ENCODE measurements around the gene SMIM41.

The SMIM41 gene

DNA sequence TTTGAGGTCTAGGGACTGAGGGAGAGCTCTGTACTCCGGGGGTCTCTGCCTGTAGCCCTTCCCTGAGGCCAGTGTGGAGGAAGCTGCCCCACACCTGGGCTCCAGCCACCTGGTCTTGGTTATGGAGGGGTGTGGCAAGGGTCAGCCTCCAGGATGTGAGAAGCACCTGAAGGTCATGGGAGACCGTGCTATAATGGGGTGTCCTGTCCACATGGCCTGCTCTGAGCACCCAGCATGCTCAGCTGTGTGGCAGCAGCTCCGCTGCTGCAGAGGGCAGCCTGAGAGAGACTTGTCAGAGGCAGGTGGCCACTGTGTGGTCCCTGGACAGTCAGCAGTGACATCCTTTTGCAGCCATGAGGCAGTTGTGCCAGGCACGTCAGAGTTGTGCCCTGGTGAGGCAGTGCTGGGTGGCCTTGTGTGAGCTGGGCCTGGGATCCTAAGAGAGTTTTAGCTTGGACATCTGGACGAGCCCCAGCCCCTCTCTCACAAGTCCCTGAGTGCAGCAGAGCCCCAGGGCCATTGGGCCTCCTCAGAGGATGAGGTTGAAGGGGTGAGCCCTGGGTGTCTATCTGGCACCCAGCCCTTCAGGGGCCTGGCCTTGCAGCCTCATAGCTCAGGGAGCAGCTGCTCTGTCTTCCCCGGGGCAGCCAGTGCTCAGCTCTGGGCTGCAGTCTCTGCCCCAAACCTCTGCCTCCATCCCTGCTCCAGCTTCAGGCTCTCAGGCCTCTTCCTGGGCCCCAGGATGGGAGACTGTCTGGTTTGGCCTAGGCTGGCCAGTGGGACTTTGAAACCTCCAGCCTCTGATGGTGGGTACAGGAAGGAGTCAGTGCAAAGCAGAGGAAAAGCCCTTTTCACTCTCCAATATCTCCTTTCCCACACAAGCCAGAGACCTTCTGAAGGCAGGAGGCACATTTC is 17.1 kb upstream of the SMIM41 start:
- H3K4me3 ChIP-seq (ENCODE audit: low read depth, low read length), result no peak overlapping the region
- ChIA-PET POLR2A (interaction anchor here (0.7 to 1.8 kb wide), 2 partner anchors 11 to 20 kb away, joined by 3 to 10 read pairs; partner anchors contain the start of gene NR4A1), CTCF (interaction anchor here (2.2 to 45.6 kb wide), 3 partner anchors 8 to 29 kb away, joined by 9 to 1695 read pairs (median 35); partner anchors contain the start of gene ATG101)
- no peak for DNase-seq (ENCODE audit: low read depth, low spot score)
- TF ChIP-seq, protein P1, sequence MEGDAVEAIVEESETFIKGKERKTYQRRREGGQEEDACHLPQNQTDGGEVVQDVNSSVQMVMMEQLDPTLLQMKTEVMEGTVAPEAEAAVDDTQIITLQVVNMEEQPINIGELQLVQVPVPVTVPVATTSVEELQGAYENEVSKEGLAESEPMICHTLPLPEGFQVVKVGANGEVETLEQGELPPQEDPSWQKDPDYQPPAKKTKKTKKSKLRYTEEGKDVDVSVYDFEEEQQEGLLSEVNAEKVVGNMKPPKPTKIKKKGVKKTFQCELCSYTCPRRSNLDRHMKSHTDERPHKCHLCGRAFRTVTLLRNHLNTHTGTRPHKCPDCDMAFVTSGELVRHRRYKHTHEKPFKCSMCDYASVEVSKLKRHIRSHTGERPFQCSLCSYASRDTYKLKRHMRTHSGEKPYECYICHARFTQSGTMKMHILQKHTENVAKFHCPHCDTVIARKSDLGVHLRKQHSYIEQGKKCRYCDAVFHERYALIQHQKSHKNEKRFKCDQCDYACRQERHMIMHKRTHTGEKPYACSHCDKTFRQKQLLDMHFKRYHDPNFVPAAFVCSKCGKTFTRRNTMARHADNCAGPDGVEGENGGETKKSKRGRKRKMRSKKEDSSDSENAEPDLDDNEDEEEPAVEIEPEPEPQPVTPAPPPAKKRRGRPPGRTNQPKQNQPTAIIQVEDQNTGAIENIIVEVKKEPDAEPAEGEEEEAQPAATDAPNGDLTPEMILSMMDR (IDR thresholded peaks at IDR 0.05; ENCODE audit: insufficient read depth, low read length, missing control alignments), result no peak

DNA sequence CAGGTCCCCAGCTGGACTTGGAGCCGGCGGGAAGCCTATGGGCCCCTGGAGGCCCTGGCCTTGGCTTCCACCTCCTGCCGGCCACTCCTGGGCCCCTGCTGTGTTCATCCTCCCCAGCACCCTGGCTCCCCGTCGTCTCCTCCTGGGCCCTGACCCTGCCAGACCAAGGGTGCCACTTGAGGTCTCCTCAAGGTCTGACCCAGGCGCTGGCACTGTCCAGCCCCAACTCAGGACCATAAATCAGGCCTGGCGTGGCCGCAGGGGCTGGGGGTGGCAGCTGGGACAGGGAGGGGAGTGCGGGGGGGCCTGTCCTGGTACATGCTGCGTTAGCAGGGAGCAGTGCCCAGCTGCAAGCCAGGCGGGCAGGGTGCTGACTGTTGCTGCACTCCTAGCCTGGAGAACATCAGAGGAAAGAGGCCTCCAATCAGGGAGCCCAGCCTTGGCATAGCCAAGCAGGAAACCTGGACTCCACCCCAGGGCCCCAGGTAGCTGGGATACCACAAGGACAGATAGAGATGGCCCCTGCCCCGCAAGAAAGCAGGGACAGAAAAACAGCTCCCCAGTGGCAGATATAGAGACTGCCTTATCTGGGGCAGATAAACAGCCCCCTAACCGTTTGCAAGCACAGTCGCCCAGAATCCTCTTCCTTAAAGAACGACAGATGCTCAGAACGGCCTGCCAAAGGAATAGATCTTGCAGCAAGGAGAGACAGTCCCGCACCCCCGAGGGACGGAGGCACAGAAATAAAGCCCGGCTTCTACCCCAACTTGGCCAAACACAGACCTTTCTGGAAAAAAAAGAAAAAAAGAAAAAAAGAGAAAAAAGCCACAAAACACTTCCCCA is 16.2 kb upstream of the SMIM41 start:
- DNase-seq (ENCODE audit: low read depth, low spot score), result no peak
- no peak overlapping the region for H3K4me3 ChIP-seq (ENCODE audit: low read depth, low read length)
- TF ChIP-seq, protein P1 (IDR thresholded peaks at IDR 0.05; ENCODE audit: insufficient read depth, low read length, missing control alignments), result no peak
- CTCF ChIA-PET, result interaction anchor here (1.2 to 45.6 kb wide), 3 partner anchors 20 to 58 kb away, joined by 3 to 1695 read pairs (median 9); no protein-coding TSS in a partner anchor
- POLR2A ChIA-PET, result interaction anchor here (1.8 kb wide), 1 partner anchor 12 kb away, joined by 10 read pairs; the partner anchor contains the start of gene NR4A1

DNA sequence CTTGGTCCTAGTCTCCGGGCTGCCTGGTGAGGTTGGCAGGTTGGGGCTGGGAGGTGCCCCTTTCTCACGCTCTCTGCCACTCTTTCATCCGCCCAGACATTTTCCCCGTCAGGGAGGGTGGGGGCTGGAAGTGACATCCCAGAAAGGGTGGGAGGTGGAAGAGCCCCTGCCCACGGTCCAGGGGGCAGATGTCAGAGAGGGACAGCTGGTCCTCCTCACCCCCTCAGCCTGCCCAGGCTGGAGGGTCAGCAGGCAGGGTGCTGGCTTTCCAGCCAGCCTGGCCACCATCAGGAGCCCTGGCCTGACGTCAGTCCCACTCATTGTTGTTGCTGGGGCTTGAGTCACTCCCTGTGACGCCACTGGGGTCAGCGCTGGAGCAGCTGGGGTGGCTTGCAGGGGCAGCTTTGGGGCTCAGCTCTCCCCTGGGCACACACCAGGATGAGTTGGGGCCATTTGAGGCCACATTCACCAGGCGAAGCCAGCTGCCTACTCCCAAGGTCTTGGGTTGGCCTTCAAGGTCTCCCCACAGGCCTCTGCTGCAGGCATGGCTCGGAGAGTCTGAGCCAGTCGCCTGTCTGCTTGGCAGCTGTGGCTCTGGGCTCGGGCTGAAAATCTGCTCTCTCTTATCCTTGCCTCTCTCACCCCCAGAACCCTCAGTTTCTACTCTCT is 15.4 kb upstream of the SMIM41 start:
- no peak overlapping the region for H3K4me3 ChIP-seq (ENCODE audit: low read depth, low read length)
- ChIA-PET CTCF (interaction anchor here (0.9 to 45.6 kb wide), 4 partner anchors 13 to 57 kb away, joined by 3 to 1695 read pairs (median 6); partner anchors contain the start of gene NR4A1), POLR2A (no interaction called here)
- TF ChIP-seq, protein P1 (IDR thresholded peaks at IDR 0.05; ENCODE audit: insufficient read depth, low read length, missing control alignments), result no peak
- DNase-seq (ENCODE audit: low read depth, low spot score), result no peak

DNA sequence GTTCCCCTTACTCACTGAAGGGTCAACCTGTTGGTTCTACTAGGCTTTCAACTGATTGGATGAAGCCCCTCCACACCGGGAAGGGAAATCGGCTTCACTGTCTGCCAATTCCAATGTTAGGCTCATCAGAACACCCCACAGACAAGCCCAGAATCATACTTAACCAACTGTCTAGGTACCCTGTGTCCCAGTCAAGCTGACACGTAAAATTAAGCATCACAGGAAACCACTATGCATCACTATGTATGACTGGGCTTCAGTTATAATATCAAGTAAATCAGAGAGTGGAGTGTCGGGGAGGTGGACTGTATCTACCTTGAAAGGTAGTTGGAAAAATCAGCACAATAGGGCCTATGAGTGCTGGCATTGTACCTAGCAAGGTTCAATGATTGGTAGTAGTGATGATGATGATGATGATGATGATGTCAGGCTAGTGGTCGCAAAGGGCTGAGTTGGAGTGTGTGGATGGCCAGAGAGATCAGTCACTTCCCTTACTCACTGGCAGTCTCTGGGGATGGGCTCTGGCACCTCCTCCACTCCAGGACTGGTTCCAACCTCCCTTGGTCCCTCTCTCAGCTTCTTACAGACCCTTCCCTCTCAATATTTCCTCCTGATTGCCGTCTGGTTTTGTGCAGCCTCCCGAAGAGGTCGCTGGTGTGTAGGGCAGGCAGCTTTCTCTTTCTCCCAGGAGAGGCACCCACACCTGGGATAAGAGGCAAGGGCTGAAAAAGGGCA is 13.0 kb upstream of the SMIM41 start:
- TF ChIP-seq, protein P1 (IDR thresholded peaks at IDR 0.05; ENCODE audit: insufficient read depth, low read length, missing control alignments), result no peak
- no peak overlapping the region for H3K4me3 ChIP-seq (ENCODE audit: low read depth, low read length)
- CTCF ChIA-PET, result interaction anchor here (1.0 to 45.6 kb wide), 4 partner anchors 15 to 33 kb away, joined by 5 to 1695 read pairs (median 111); partner anchors contain the start of genes NR4A1 and SMIM41
- POLR2A ChIA-PET, result no interaction called here
- no peak for DNase-seq (ENCODE audit: low read depth, low spot score)

DNA sequence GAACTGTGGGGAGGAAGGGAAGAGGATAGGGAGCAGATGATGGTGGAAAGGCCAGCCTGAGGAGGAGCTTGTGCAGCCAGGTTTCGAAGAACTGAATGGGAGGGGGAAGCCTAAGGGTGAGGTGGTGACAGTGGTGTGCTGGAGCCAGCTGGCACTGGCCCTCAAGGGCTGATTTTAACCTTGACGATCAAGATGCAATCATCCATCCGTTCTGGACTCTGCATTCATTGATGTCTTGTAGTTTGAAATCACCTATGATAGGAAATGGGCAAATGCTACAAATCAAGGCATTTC is 12.5 kb upstream of the SMIM41 start:
- no peak for DNase-seq (ENCODE audit: low read depth, low spot score)
- TF ChIP-seq, protein P1 (IDR thresholded peaks at IDR 0.05; ENCODE audit: insufficient read depth, low read length, missing control alignments), result no peak
- POLR2A ChIA-PET, result no interaction called here
- H3K4me3 ChIP-seq (ENCODE audit: low read depth, low read length), result no peak overlapping the region
- CTCF ChIA-PET, result interaction anchor here (2.7 to 45.6 kb wide), 3 partner anchors 16 to 34 kb away, joined by 18 to 1695 read pairs (median 204); partner anchors contain the start of genes NR4A1 and SMIM41

All from AG04449 (cell line).